HepG2 (cell line): ENCODE data around the gene SACS. TPM values are rescaled to one million over a fixed set of nuclear protein-coding genes. Genes with fewer than 3 reads are reported as not detected.

Experiments
- PAXIP1 ChIP-seq: sonication (generic); formaldehyde crosslinking; conservative IDR thresholded peaks from 2 replicates; pipeline ENCODE4 v1.4.0; 2020; ENCODE audit warnings: mild to moderate bottlenecking, missing genetic modification reagents, moderate library complexity
- SALL1 ChIP-seq: sonication (generic); formaldehyde crosslinking; IDR thresholded peaks from 2 replicates; pipeline ENCODE4 v1.8.0; 2022; ENCODE audit warnings: mild to moderate bottlenecking, missing genetic modification reagents
- SIN3A ChIP-seq: IDR thresholded peaks from 2 replicates; pipeline ENCODE4 v1.6.1; 2011; ENCODE audit warnings: low read depth, mild to moderate bottlenecking, control low read depth, low read length, borderline replicate concordance
- ZNF260 ChIP-seq: sonication (generic); formaldehyde crosslinking; IDR thresholded peaks from 2 replicates; pipeline ENCODE4 v1.4.0; 2020; ENCODE audit warnings: missing genetic modification reagents, low read depth, mild to moderate bottlenecking, borderline replicate concordance
- ZNF282 ChIP-seq: fragments of 450-650 bp; IDR thresholded peaks from 2 replicates; pipeline ENCODE4 v1.6.1; 2018; ENCODE audit not compliant: partially characterized antibody
- ZNF407 ChIP-seq: sonication (generic); formaldehyde crosslinking; IDR thresholded peaks from one replicate; pipeline ENCODE4 v1.5.1; 2020; ENCODE audit warnings: mild to moderate bottlenecking, missing genetic modification reagents; ENCODE audit errors: not compliant biosample characterization
- ZNF546 ChIP-seq: sonication (generic); formaldehyde crosslinking; conservative IDR thresholded peaks from 2 replicates; pipeline ENCODE4 v1.8.1; 2023; ENCODE audit warnings: mild to moderate bottlenecking, missing genetic modification reagents
- polyA plus RNA-seq, 8 experiments: library from polyadenylated mRNA; depleted of rRNA in 3 of 8; stranded (reverse) in 7 of 8; unstranded in 1 of 8; fragments of >200 nt; fragmentation: Illumina TruSeq in 4 of 8; extraction: Trizol in 4 of 8; gene quantifications; 2 replicates each; pipeline versions ENCODE4 v1.2.1 to v1.2.3, GENCODE V29; 2011 to 2016; ENCODE audit warnings: low read depth in 4 of 8, missing spikeins in 1 of 8, mixed read lengths in 1 of 8; ENCODE audit not compliant: insufficient read depth in 1 of 8
- total RNA-seq, 5 experiments: library from RNA; depleted of rRNA; stranded (reverse); fragments of >200 nt; fragmentation: Illumina TruSeq; extraction: Trizol; gene quantifications; 2 replicates each; pipeline ENCODE4 v1.2.3, GENCODE V29; 2016; ENCODE audit warnings: low read depth in 1 of 5
- TF ChIP-seq, protein P1 (sequence below): sonication (generic); formaldehyde crosslinking; IDR thresholded peaks from 2 replicates; pipeline ENCODE4 v1.4.0; 2020; ENCODE audit warnings: mild to moderate bottlenecking, missing genetic modification reagents
- TF ChIP-seq, protein P2 (sequence below): IDR thresholded peaks from 2 replicates; pipeline ENCODE4 v1.6.1; 2016; ENCODE audit warnings: control low read depth

The SACS gene
- total and polyA plus RNA-seq, 2 of the 13 experiments (the other 11 are each of a cell fraction or from before 2014, with no cell fraction given), result 4.0 to 15.7 TPM

GRCh38 chr13:23375001-23375971 is 58.2 kb downstream of the SACS start (continued):
- TF ChIP-seq, protein P1, sequence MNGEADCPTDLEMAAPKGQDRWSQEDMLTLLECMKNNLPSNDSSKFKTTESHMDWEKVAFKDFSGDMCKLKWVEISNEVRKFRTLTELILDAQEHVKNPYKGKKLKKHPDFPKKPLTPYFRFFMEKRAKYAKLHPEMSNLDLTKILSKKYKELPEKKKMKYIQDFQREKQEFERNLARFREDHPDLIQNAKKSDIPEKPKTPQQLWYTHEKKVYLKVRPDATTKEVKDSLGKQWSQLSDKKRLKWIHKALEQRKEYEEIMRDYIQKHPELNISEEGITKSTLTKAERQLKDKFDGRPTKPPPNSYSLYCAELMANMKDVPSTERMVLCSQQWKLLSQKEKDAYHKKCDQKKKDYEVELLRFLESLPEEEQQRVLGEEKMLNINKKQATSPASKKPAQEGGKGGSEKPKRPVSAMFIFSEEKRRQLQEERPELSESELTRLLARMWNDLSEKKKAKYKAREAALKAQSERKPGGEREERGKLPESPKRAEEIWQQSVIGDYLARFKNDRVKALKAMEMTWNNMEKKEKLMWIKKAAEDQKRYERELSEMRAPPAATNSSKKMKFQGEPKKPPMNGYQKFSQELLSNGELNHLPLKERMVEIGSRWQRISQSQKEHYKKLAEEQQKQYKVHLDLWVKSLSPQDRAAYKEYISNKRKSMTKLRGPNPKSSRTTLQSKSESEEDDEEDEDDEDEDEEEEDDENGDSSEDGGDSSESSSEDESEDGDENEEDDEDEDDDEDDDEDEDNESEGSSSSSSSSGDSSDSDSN, result peak; percentile 80; the same call in 1 of the 2 replicates
- peak; percentile 59; the same call in 1 of the 2 replicates for TF ChIP-seq SIN3A
- TF ChIP-seq ZNF260 (CRISPR knock-in tag), result no peak
- no peak for TF ChIP-seq ZNF407 (CRISPR knock-in tag)
- TF ChIP-seq PAXIP1, result no peak
- TF ChIP-seq SALL1 (CRISPR knock-in tag), result peak; percentile 40
- peak; percentile 59; the same call in 1 of the 2 replicates for TF ChIP-seq ZNF546
- TF ChIP-seq, protein P2, sequence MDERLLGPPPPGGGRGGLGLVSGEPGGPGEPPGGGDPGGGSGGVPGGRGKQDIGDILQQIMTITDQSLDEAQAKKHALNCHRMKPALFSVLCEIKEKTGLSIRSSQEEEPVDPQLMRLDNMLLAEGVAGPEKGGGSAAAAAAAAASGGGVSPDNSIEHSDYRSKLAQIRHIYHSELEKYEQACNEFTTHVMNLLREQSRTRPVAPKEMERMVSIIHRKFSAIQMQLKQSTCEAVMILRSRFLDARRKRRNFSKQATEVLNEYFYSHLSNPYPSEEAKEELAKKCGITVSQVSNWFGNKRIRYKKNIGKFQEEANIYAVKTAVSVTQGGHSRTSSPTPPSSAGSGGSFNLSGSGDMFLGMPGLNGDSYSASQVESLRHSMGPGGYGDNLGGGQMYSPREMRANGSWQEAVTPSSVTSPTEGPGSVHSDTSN (CRISPR knock-in tag), result no peak
- TF ChIP-seq ZNF282, result no peak
